ENCODE results near the gene HSD11B1. TPM values are rescaled to one million over a fixed set of nuclear protein-coding genes. Genes with fewer than 3 reads are reported as not detected.

Gene HSD11B1
- total and polyA plus RNA-seq, 2 of the 4 experiments (the other 2 are of a cell fraction) = 0.41 to 0.72 TPM

GRCh38 chr1:209689477-209689876 lies 15.2 kb upstream of the HSD11B1 start:
- no peak overlapping the region for H2BK5ac ChIP-seq (ENCODE audit: low read depth, low read length, poor library complexity, severe bottlenecking)
- H3K9ac ChIP-seq (ENCODE audit: low read depth, low read length) = no peak overlapping the region
- H2BK15ac ChIP-seq (ENCODE audit: low read depth, low read length) = no peak overlapping the region
- no peak overlapping the region for H2AK5ac ChIP-seq (ENCODE audit: low read depth, low read length)
- H3K23ac ChIP-seq (ENCODE audit: low read depth, low read length) = no peak overlapping the region
- no peak overlapping the region for H4K8ac ChIP-seq (ENCODE audit: low read depth in 2 of 2, low read length in 2 of 2)
- no peak overlapping the region for H3K14ac ChIP-seq (replicated peaks; ENCODE audit: low read depth, low read length)
- no peak overlapping the region for H4K5ac ChIP-seq (ENCODE audit: low read depth, low read length)
- no peak for DNase-seq
- no peak overlapping the region for H3K56ac ChIP-seq (ENCODE audit: extremely low read depth, insufficient read depth, low read length)
- BruUV-seq (replicated peaks) = no TSS peak
- ChIA-PET POLR2A (ENCODE audit: unreplicated experiment) (no interaction called here), CTCF (interaction anchor here (1.0 kb wide), 1 partner anchor 124 kb away, joined by 3 read pairs; no protein-coding TSS in a partner anchor)
- no peak overlapping the region for H3K4me3 ChIP-seq (ENCODE audit: insufficient read depth, low read depth, low read length)
- no peak overlapping the region for H4K91ac ChIP-seq (ENCODE audit: insufficient read depth, low read depth, low read length)
- no peak for ATAC-seq (ENCODE audit: low read depth)
- no peak overlapping the region for H3K4me2 ChIP-seq (ENCODE audit: low read depth, low read length)
- peaks cover 5% of the 10 kb centered on the region; the same call in 1 of the 2 replicates for H3K4me1 ChIP-seq (ENCODE audit: control insufficient read depth, insufficient read depth, low read length)
- 0 out of 2 replicates have a peak, but pooled peaks cover 4% of the 10 kb centered on the region for H3K9me1 ChIP-seq (ENCODE audit: insufficient read depth, low read length)
- no CpG with 5 or more reads among the region's 4 CpGs for WGBS, 2 experiments (ENCODE audit: extremely low coverage in 2 of 2, insufficient read length in 1 of 2)
- H3K27me3 ChIP-seq (ENCODE audit: control insufficient read depth, insufficient read depth, low read length) = no peaks in the 10 kb centered on the region; the same call in 1 of the 2 replicates
- H3K9me3 ChIP-seq (ENCODE audit: control insufficient read depth, insufficient read depth, low read length) = no peaks in the 10 kb centered on the region
- H2BK120ac ChIP-seq (ENCODE audit: low read depth, low read length) = no peak overlapping the region
- intact Hi-C loops (cut with micrococcal nuclease) (no loop called here), in situ Hi-C loops (cut with MboI; ENCODE audit: low sequenced_read_pairs) (no loop called here), dilution Hi-C loops (cut with HindIII; ENCODE audit: low sequenced_read_pairs, unreplicated experiment) (no loop called here)
- no peak overlapping the region for H3K4ac ChIP-seq (ENCODE audit: low read depth, low read length)
- no peaks in the 10 kb centered on the region for H4K20me1 ChIP-seq (ENCODE audit: insufficient read depth, low read length)
- H2BK20ac ChIP-seq (ENCODE audit: low read depth, low read length) = no peak overlapping the region
- H3K27ac ChIP-seq (ENCODE audit: insufficient read depth, low read length) = no peak overlapping the region
- TF ChIP-seq MXI1 (IDR thresholded peaks at IDR 0.05; ENCODE audit: borderline replicate concordance, low read depth, low read length) = no peak
- TF ChIP-seq NFE2L2 (IDR thresholded peaks at IDR 0.05; ENCODE audit: low read depth, low read length) = no peak
- no peak for TF ChIP-seq FOS (IDR thresholded peaks at IDR 0.05; ENCODE audit: low read depth, low read length)
- TF ChIP-seq POLR2A (IDR thresholded peaks at IDR 0.05; ENCODE audit: low read depth, low read length) = no peak
- TF ChIP-seq BHLHE40 (IDR thresholded peaks at IDR 0.05; ENCODE audit: low read depth, low read length) = no peak
- no peak for TF ChIP-seq USF2 (IDR thresholded peaks at IDR 0.05; ENCODE audit: low read depth, low read length)
- TF ChIP-seq CEBPB (IDR thresholded peaks at IDR 0.05; ENCODE audit: low read depth, low read length) = no peak
- TF ChIP-seq ELK1 (IDR thresholded peaks at IDR 0.05; ENCODE audit: borderline replicate concordance, low read depth, low read length) = no peak
- no peak for TF ChIP-seq RFX5 (IDR thresholded peaks at IDR 0.05; ENCODE audit: low read depth, low read length)
- no peak for TF ChIP-seq CHD1 (IDR thresholded peaks at IDR 0.05; ENCODE audit: low read depth, low read length)
- no peak for TF ChIP-seq SMC3 (IDR thresholded peaks at IDR 0.05; ENCODE audit: low read depth, low read length)
- no peak for TF ChIP-seq RAD21 (IDR thresholded peaks at IDR 0.05; ENCODE audit: low read length)
- no peak for TF ChIP-seq RCOR1 (IDR thresholded peaks at IDR 0.05; ENCODE audit: insufficient replicate concordance, low read length)
- no peak for TF ChIP-seq MAZ (IDR thresholded peaks at IDR 0.05; ENCODE audit: borderline replicate concordance, low read depth, low read length)
- no peak for TF ChIP-seq MAFK (IDR thresholded peaks at IDR 0.05; ENCODE audit: low read depth, low read length)
- no peak for TF ChIP-seq CTCF (conservative IDR thresholded peaks at IDR 0.05; ENCODE audit: low read depth, low read length)
- no peaks in the 10 kb centered on the region for H3K79me1 ChIP-seq (ENCODE audit: low read depth in 1 of 2, low read length in 2 of 2)
- no peak overlapping the region for H2AK9ac ChIP-seq (replicated peaks; ENCODE audit: low read depth, low read length, poor library complexity)
- H3K18ac ChIP-seq (ENCODE audit: low read depth, low read length) = no peak overlapping the region
- no peaks in the 10 kb centered on the region for H3K36me3 ChIP-seq (ENCODE audit: control insufficient read depth, insufficient read depth, low read length)
- no peak overlapping the region for H2AFZ ChIP-seq (replicated peaks; ENCODE audit: low read length, poor library complexity)

Data from IMR-90 (cell line).